ACC112 (cell line): ENCODE measurements around the gene SND1.

ENCODE experiments used
- H2AFZ ChIP-seq: fragments of 200-600 bp; sonication (generic); one replicate; pipeline ENCODE4 v1.6.0; 2017; ENCODE audit warnings: antibody characterized with exemption, low read length; ENCODE audit not compliant: unreplicated experiment
- H3K27ac ChIP-seq: fragments of 200-600 bp; sonication (generic); 2 replicates; pipeline ENCODE4 v1.5.1; 2014; ENCODE audit warnings: low read depth, mild to moderate bottlenecking, antibody characterized with exemption, low read length, moderate library complexity
- H3K27me3 ChIP-seq: fragments of 200-600 bp; sonication (generic); 2 replicates; pipeline ENCODE4 v1.6.1; 2014; ENCODE audit warnings: mild to moderate bottlenecking, antibody characterized with exemption, low read length, moderate library complexity, mixed read lengths; ENCODE audit not compliant: insufficient read depth
- H3K36me3 ChIP-seq: fragments of 200-600 bp; sonication (generic); 2 replicates; pipeline ENCODE4 v1.6.1; 2016; ENCODE audit warnings: mild to moderate bottlenecking, antibody characterized with exemption, low read length, moderate library complexity, mixed read lengths; ENCODE audit not compliant: insufficient read depth
- H3K4me1 ChIP-seq: fragments of 200-600 bp; sonication (generic); one replicate; pipeline ENCODE4 v1.6.1; 2016; ENCODE audit warnings: low read length, mixed read lengths; ENCODE audit not compliant: insufficient read depth, unreplicated experiment, control insufficient read depth
- H3K4me3 ChIP-seq: fragments of 200-600 bp; sonication (generic); 2 replicates; pipeline ENCODE4 v1.5.1; 2014; ENCODE audit warnings: mild to moderate bottlenecking, low read depth, low read length
- H3K79me2 ChIP-seq: fragments of 200-600 bp; sonication (generic); one replicate; pipeline ENCODE4 v1.6.0; 2016; ENCODE audit warnings: low read length; ENCODE audit not compliant: control insufficient read depth, unreplicated experiment, insufficient read depth

SND1 gene

GRCh38 chr7:127888411-127888810 is 236.4 kb downstream of the SND1 start:
- no peak overlapping the region for H3K27ac ChIP-seq
- H3K79me2 ChIP-seq = peaks cover 11% of the 10 kb centered on the region
- H3K27me3 ChIP-seq = no peaks in the 10 kb centered on the region
- H3K4me1 ChIP-seq = peaks cover 22% of the 10 kb centered on the region
- no peak overlapping the region for H2AFZ ChIP-seq
- no peak overlapping the region for H3K4me3 ChIP-seq
- peaks cover 17% of the 10 kb centered on the region for H3K36me3 ChIP-seq

- no peak overlapping the region for H2AFZ ChIP-seq
- peaks cover 17% of the 10 kb centered on the region for H3K36me3 ChIP-seq
- H3K27me3 ChIP-seq = no peaks in the 10 kb centered on the region
- H3K27ac ChIP-seq = no peak overlapping the region
- peaks cover 22% of the 10 kb centered on the region for H3K4me1 ChIP-seq
- peaks cover 10% of the 10 kb centered on the region for H3K79me2 ChIP-seq
- no peak overlapping the region for H3K4me3 ChIP-seq
These were observed 236.8 kb downstream of the SND1 start for GRCh38 chr7:127888825-127889224.

DNA sequence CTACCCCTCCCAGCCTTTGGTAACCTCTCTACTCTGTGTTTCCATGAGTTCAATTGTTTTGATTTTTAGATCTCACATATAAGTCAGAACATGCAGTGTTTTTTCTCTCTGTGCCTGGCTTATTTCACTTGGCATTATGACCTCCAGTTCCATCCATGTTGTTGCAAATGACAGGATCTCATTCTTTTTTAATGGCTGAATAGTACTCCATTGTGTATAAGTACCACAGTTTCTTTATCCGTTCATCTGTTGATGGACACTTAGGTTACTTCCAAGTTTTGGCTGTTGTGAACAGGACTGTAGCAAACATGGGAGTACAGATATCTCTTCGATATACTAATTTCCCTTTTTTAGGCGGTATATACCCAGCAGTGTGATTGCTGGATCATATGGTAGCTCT is 237.7 kb downstream of the SND1 start:
- peaks cover 18% of the 10 kb centered on the region for H3K4me1 ChIP-seq
- no peak overlapping the region for H2AFZ ChIP-seq
- H3K27me3 ChIP-seq = no peaks in the 10 kb centered on the region
- no peak overlapping the region for H3K27ac ChIP-seq
- H3K79me2 ChIP-seq = peaks cover 6% of the 10 kb centered on the region
- H3K4me3 ChIP-seq = no peak overlapping the region
- peaks cover 17% of the 10 kb centered on the region for H3K36me3 ChIP-seq

DNA sequence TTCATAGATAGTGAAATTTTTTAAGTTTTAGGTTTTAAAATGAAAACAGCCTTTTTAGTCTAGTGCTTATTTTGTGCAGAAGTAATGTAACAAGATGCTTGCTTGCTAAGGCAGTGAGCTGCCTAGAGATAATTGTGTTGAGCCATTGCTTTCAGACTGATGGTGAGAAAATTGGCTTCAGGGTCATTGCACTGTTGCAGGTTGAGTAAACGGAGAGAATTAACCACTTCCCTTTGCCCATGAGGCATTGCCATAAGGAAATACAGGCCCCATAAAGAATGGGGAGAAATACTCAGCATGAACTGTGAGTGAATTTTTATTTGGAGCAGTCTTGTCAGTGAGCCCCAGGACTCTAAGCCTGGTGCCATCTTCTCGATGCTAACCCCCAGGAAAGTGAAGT is 238.7 kb downstream of the SND1 start:
- Histone ChIP-seq H2AFZ (no peak overlapping the region), H3K36me3 (peaks cover 17% of the 10 kb centered on the region), H3K27me3 (no peaks in the 10 kb centered on the region), H3K27ac (no peak overlapping the region), H3K4me3 (no peak overlapping the region), H3K4me1 (peaks cover 8% of the 10 kb centered on the region), H3K79me2 (peaks cover 4% of the 10 kb centered on the region)

GRCh38 chr7:127891144-127891543 is 239.2 kb downstream of the SND1 start:
- peaks cover 17% of the 10 kb centered on the region for H3K36me3 ChIP-seq
- H3K27me3 ChIP-seq = no peaks in the 10 kb centered on the region
- peaks cover 5% of the 10 kb centered on the region for H3K79me2 ChIP-seq

DNA sequence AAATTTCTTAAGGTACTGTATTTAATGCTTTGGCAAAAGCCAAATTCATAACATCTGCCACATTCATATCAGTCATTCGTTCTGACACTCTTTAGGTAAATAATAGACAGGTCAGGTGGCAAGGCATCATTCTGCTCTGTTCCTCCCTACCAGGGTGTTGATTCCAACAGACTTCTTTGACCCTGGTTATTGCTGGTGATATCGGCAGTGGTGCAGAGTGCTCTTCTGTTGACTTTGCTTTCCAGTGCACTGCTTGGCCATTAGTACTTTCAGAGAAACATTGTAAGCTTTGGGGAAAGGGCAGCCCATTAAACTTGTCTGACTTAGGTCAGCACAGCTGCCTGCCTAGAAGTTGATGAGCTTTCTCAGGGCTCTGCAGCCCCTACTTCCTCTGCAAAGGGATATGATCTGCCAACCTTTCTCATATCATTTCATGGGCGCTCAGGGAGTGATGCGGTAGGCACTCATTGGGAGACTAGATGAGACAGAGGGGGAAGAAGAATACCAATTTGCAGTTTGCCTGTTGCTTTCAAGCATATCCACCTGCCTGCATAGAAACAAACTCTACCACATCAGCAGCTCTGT is 240.0 kb downstream of the SND1 start:
- peaks cover 17% of the 10 kb centered on the region for H3K36me3 ChIP-seq
- H3K27ac ChIP-seq = no peak overlapping the region
- no peaks in the 10 kb centered on the region for H3K27me3 ChIP-seq
- peaks cover 6% of the 10 kb centered on the region for H3K79me2 ChIP-seq
- no peak overlapping the region for H2AFZ ChIP-seq
- H3K4me3 ChIP-seq = no peak overlapping the region
- peaks cover under 1% of the 10 kb centered on the region for H3K4me1 ChIP-seq

More at GRCh38 chr7:127891144-127891543, 239.2 kb downstream of the SND1 start:
- no peak overlapping the region for H3K27ac ChIP-seq
- H2AFZ ChIP-seq = no peak overlapping the region
- H3K4me3 ChIP-seq = no peak overlapping the region
- H3K4me1 ChIP-seq = peaks cover 4% of the 10 kb centered on the region

- H3K4me1 ChIP-seq = peaks cover 8% of the 10 kb centered on the region
These were observed 240.7 kb downstream of the SND1 start for GRCh38 chr7:127892488-127893314.

GRCh38 chr7:127893547-127893946 is 241.6 kb downstream of the SND1 start:
- H3K27me3 ChIP-seq = no peaks in the 10 kb centered on the region
- H3K27ac ChIP-seq = no peak overlapping the region
- H3K36me3 ChIP-seq = peaks cover 14% of the 10 kb centered on the region
- H3K79me2 ChIP-seq = peaks cover 14% of the 10 kb centered on the region
- H2AFZ ChIP-seq = no peak overlapping the region
- no peak overlapping the region for H3K4me3 ChIP-seq
- peaks cover 17% of the 10 kb centered on the region for H3K4me1 ChIP-seq

More at GRCh38 chr7:127892488-127893314, 240.7 kb downstream of the SND1 start:
- Histone ChIP-seq H3K79me2 (peaks cover 6% of the 10 kb centered on the region), H3K27me3 (no peaks in the 10 kb centered on the region), H3K36me3 (peaks cover 17% of the 10 kb centered on the region), H2AFZ (no peak overlapping the region), H3K27ac (no peak overlapping the region), H3K4me3 (no peak overlapping the region)

DNA sequence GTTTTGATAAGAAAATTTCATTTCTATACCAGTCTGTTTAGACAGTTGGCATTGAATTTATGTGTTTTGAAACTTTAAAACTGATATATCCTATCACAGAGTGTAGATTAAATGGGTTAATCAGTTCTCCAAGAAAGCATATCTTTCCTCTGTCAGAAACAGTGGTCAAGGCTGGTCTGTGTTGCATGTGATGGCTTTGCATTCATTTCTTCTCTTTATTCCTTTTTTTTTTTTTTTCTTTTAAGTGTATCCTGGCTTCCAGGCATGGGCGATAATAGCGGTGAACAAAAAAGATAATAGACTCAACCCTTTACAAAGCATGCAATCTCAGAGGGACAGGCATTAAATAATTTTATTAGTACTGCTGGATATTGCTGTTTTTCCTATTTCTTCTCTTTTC is 242.6 kb downstream of the SND1 start:
- H2AFZ ChIP-seq = no peak overlapping the region
- H3K4me1 ChIP-seq = peaks cover 20% of the 10 kb centered on the region
- no peak overlapping the region for H3K4me3 ChIP-seq
- no peaks in the 10 kb centered on the region for H3K27me3 ChIP-seq
- H3K79me2 ChIP-seq = peaks cover 23% of the 10 kb centered on the region
- H3K36me3 ChIP-seq = peaks cover 7% of the 10 kb centered on the region; the same call in 1 of the 2 replicates
- H3K27ac ChIP-seq = no peak overlapping the region

- H3K36me3 ChIP-seq = peaks cover 1% of the 10 kb centered on the region; the same call in 1 of the 2 replicates
- H2AFZ ChIP-seq = no peak overlapping the region
- peaks cover 20% of the 10 kb centered on the region for H3K4me1 ChIP-seq
- H3K27ac ChIP-seq = no peak overlapping the region
- peaks cover 23% of the 10 kb centered on the region for H3K79me2 ChIP-seq
- no peak overlapping the region for H3K4me3 ChIP-seq
- no peaks in the 10 kb centered on the region for H3K27me3 ChIP-seq
These were observed 243.4 kb downstream of the SND1 start for GRCh38 chr7:127895360-127895759.

- no peak overlapping the region for H3K27ac ChIP-seq
- H3K79me2 ChIP-seq = peaks cover 23% of the 10 kb centered on the region
- no peaks in the 10 kb centered on the region for H3K36me3 ChIP-seq
- H3K4me1 ChIP-seq = peaks cover 20% of the 10 kb centered on the region
- H2AFZ ChIP-seq = no peak overlapping the region
- H3K4me3 ChIP-seq = no peak overlapping the region
- H3K27me3 ChIP-seq = no peaks in the 10 kb centered on the region
These were observed 243.9 kb downstream of the SND1 start for GRCh38 chr7:127895814-127896280.
